ENCODE results near the gene SS18.

The SS18 gene

DNA sequence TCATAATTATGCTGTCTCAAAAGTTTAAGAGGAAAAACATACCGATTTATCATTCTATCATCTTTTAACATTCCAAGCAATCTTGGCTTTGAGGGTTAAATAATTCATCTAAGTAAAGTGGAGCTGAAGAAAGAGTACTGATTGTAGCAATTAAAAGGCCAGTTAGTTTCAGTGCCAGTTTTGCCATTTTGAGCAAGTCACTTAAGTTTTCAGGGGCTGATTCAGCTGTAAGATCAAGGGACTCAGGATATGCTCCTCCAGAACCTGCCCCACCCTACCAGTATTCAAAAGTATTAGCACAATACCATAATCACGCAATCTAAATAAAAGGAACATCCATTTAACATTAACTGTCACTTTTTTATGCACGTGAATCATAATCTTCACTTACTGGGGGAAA lies 1.9 kb downstream of the SS18 start:
- TF ChIP-seq, protein P1, sequence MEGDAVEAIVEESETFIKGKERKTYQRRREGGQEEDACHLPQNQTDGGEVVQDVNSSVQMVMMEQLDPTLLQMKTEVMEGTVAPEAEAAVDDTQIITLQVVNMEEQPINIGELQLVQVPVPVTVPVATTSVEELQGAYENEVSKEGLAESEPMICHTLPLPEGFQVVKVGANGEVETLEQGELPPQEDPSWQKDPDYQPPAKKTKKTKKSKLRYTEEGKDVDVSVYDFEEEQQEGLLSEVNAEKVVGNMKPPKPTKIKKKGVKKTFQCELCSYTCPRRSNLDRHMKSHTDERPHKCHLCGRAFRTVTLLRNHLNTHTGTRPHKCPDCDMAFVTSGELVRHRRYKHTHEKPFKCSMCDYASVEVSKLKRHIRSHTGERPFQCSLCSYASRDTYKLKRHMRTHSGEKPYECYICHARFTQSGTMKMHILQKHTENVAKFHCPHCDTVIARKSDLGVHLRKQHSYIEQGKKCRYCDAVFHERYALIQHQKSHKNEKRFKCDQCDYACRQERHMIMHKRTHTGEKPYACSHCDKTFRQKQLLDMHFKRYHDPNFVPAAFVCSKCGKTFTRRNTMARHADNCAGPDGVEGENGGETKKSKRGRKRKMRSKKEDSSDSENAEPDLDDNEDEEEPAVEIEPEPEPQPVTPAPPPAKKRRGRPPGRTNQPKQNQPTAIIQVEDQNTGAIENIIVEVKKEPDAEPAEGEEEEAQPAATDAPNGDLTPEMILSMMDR (conservative IDR thresholded peaks at IDR 0.05), result no peak
- peak overlapping the region; percentile 98 for H3K27ac ChIP-seq

DNA sequence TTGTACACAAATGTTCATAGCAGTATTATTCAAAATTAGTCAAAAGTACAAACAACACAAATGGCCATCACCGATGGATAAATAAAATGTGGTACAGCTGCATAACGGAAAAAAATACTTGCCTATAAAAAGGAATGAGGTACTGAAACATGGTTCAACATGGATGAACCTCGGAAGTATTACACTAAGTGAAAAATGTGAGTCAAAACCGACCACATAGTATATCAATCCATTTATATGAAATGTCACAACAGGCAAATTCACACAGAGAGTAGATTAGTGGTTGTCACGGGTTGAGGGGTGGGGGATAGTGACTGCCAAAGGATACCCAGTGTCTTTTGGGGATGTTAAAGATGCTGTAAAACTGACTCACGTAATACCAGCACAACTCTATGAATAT lies 3.5 kb downstream of the SS18 start:
- H3K27ac ChIP-seq, result peak overlapping the region; percentile 98
- TF ChIP-seq, protein P1 (conservative IDR thresholded peaks at IDR 0.05), result no peak

DNA sequence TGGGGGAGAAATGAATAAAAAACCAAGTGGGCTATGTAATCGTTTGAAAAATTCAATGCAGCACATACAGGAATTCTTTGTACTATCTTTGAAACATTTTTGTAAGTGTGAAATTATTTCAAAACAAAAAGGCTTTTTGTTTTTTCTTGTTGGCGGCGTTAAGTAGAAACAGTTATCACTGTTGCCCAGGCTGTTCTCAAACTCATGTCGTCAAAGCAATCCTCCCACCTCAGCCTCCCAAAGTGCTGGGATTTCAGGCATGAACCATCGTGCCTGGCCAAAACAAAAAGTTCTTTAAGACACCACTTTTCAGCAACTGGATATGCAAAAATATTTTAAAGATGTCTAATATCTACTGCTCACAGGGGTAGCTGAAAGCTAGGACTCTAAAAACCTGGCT lies 5.4 kb downstream of the SS18 start:
- TF ChIP-seq, protein P1 (conservative IDR thresholded peaks at IDR 0.05), result no peak
- no peak overlapping the region for H3K27ac ChIP-seq

DNA sequence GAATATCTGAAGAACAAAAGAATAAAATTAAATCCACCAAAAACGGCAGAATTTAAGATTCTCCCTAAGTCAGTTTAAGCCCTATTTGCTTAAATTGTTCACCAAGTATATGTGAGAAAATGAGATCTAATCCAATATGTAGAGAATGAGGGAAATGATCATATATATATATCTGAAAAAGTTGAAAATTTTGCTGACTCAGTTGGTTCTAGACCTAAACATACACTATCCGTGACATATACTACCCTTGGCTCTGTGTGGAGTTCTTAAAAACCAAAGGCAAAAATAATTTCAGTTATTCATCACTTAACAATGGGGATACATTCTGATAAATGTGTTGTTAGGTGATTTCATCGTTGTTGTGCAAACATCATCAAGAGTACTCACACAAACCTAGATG lies 7.3 kb downstream of the SS18 start:
- TF ChIP-seq, protein P1 (conservative IDR thresholded peaks at IDR 0.05), result no peak
- H3K27ac ChIP-seq, result no peak overlapping the region

DNA sequence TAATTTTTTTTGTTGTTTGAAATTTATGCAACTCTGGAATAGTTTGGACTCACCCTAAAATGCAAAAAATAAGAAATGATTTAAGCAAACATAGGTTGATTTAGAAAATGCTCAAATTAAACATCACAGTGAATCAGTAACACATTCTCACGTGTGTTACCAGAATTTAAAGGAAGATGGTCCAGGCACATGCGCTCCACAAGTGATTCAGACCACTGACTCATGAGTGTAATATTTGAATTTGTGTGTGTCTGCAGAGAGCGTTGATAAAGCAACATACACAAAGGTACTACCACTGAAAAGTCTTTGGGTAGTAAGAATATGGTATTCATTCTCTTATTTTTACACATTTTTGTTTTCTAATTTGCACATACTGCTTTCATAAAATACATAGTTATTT lies 7.9 kb downstream of the SS18 start:
- TF ChIP-seq, protein P1 (conservative IDR thresholded peaks at IDR 0.05), result no peak
- H3K27ac ChIP-seq, result no peak overlapping the region

DNA sequence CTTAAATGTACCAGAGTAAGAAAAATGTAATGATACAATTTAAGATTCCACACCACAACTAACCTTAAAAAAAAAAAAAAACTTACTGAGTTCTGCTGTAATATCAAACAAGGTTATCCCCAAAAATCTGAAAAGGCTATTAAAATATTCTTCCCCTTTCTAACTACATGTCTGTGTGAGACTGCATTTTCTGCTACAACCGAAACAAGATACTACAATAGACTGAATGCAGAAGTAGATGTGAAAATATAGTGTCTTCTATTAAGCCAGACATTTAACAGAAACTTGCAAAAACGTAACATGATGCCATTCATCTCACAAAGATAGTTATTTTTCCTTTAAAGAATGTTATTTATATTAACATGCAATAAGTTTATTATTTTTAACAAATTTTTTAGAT lies 16.2 kb downstream of the SS18 start:
- TF ChIP-seq, protein P1 (conservative IDR thresholded peaks at IDR 0.05), result no peak

DNA sequence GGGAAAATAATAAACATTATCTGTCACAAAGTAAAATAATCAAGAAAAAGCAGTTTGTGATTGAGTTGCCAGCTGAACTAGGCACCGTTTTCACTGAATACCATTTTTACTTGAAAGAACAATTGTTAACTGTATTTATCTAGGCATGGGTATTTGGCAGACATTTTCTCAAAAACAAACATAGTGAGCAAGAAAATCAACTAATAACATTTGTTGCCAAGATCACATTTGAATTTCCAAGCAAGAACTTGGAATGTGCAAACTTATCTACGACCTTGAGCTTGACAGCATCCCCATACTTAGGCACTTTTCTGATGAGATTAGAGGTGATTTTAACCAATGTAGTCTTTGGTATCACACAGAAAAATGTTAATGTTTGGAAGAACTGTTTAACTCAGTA lies 16.7 kb downstream of the SS18 start:
- peak overlapping the region; percentile 75 for H3K27ac ChIP-seq
- TF ChIP-seq, protein P1 (conservative IDR thresholded peaks at IDR 0.05), result no peak

More for the DNA sequence above, 16.2 kb downstream of the SS18 start:
- H3K27ac ChIP-seq, result peak overlapping the region; percentile 75

DNA sequence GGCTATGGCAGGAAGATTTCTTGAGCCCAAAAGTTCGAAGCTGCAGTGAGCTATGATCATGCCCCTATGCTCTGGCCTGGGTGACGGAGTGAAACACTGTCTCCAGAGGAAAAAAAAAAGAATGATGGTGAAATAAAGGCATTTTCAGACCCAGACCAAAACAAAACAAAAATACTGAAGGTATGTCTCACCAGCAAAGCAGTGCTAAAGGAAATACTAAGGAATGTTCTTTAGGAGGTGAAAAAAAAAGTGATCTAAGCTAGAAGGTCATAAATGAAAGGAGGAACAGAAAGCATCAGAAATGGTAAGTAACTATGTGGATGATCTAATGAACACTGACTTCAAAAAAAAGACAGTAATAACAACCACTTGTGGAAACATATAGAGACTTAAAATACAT lies 18.7 kb downstream of the SS18 start:
- peak overlapping the region; percentile 75 for H3K27ac ChIP-seq
- TF ChIP-seq, protein P1 (conservative IDR thresholded peaks at IDR 0.05), result no peak

All from VCaP (cell line).